Measurements from ENCODE around the gene HS3ST4. TPM values are rescaled to one million over a fixed set of nuclear protein-coding genes. Genes with fewer than 3 reads are reported as not detected.

HS3ST4 gene
- not detected for polyA plus RNA-seq (2013, experiment 1 of 2; ENCODE audit: insufficient read length)
- polyA plus RNA-seq (2013, experiment 2 of 2; ENCODE audit: insufficient read length): not detected

DNA sequence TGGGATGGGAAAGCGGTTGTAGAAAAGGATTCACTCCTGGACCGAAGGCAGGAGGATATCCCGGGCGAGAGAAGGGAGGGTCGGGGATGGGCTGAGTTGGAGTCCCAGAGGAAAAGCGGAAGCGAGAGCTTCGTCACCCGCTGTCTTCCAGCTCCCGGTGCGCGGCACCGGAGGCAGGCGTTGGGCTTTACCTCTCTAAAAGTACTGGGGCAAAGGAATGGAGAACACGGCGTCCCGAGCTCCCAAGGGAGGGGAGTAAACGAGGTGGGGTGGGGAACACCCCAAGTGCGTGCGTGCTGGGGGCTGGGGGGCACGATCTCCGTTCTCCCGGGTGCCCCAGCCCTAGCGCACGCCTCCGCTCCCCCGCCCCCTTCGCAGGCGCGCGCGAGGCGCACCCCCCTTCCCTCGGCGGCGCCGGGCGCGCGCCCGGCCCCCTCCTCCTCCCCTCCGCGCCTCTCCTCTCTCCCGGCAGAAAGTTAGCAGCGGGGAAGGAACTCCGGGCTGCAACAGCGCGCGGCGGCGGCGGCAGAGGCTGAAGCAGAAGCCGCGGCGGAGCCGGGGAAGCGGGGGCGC is at the start of gene HS3ST4:
Gene HS3ST4 (plus strand): TSS at position 441 of the 573 bp plus-strand sequence.
- no peak for DNase-seq

DNA sequence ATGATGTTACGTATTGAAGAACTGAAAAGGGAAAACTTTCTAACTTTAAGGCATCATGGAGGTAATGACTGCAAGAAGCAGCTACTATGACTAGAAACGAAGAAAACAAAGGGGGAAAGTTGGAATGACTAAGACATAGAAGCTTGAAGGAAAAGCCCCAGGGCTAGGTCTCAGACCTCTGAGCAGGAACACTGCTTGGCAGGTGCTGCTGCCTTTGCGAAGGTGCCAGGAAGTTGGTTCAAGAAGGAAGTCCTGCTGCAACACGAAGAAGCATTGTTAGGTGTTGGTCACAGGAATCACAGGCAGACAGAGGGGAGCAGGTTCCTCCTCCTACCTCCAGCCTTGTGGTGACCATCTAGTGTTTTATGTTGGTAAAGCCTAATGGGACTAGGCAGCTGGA is 48.1 kb upstream of the HS3ST4 start:
- no peak for DNase-seq

DNA sequence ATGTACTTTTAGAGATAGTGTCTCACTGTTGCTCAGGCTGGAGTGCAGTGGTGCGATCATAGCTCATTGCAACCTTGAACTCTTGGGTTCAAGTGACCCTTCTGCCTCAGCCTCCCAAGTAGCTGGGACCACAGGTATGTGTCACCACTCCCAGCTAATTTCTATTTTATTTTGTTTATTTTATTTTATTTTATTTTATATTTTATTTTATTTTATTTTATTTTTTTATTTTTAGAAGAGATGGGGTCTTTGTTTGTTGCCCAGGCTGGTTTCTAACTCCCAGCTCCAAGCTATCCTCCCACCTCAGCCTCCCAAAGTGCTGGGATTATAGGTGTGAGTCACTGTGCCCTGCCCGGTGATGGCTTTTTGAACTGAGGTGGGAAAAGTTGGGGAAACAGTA is 35.1 kb upstream of the HS3ST4 start:
- no peak for DNase-seq

GRCh38 chr16:25676820-25677219 is 14.9 kb upstream of the HS3ST4 start:
- no peak for DNase-seq

GRCh38 chr16:25679511-25679910 is 12.2 kb upstream of the HS3ST4 start:
- DNase-seq: no peak

GRCh38 chr16:25689137-25689836 is 2.5 kb upstream of the HS3ST4 start:
- DNase-seq: no peak

DNA sequence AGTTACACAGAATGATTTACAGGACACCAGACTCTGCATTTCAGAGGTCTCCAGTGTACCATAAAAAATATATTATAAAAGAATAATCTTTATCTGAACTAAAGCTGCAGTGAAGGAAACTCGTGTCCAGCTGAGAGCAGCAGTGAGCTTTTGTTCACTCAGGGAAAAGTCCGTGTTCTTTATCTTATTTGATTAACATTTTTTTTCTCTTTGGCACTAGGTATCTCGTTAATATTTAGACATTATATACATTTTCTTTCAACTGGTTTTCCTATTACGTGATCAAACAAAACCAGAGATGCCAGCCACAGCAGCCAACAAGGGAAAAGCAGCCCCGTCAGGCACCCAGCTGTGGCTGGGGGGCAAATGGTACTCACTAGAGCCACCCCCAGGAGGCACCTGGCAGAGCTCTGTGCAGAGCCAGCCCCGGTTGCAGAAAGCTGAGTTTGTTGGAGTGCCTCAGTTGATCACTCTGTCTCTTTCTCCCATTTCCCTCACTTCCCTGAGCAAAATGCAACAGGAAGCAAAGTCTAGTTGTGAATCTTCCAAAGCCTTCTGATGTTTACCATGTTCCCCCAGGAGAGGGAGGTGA is 1.1 kb upstream of the HS3ST4 start:
- DNase-seq: no peak

GRCh38 chr16:25692351-25692741 is 587 bp downstream of the HS3ST4 start:
- DNase-seq: no peak

DNA sequence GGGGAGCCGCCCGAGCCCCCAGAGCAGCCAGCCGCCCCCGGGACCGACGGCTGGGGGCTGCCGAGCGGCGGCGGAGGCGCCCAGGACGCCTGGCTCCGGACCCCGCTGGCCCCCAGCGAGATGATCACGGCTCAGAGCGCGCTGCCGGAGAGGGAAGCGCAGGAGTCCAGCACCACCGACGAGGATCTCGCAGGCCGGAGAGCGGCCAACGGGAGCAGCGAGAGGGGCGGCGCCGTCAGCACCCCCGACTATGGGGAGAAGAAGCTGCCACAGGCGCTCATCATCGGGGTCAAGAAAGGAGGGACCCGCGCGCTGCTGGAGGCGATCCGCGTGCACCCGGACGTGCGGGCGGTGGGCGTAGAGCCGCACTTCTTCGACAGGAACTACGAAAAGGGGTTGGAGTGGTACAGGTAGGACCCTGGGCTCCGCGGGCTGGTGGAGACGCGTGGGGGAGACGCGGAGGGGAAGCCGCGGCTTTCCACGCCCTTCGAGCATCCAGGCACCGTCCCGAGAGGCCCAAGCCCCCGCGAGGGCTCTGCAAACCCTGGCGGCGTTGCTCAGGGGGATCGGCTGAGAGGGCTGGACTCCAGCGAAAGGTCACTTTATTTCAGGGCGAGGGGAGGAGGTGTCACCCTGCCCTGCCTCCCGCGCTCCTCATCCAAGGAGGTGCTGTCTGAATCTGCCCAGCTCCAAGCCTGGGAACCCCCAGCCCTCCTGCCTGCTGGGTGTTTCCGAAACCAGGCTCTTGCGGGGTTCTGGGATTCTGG is 1.2 kb downstream of the HS3ST4 start:
- no peak for DNase-seq

DNA sequence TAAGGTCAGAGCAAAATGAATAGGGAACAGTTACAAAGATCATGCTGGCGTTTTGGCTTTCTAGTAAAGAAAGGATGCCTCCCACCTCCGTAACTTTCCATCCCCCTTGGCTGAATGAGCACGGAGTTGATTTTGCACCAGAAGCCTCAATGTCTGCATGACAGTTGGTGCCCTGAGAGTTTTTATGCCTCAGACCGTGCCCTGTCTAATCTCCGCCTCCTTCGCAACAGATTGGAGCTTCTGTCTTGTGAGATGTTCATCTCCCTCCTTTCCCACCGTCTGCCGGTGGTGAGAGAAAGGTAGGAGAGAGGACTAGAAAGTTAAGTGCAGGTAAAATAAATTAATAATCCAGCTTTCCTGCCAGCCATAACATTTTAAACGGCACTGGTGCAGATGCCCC is 1.9 kb downstream of the HS3ST4 start:
- no peak for DNase-seq

DNA sequence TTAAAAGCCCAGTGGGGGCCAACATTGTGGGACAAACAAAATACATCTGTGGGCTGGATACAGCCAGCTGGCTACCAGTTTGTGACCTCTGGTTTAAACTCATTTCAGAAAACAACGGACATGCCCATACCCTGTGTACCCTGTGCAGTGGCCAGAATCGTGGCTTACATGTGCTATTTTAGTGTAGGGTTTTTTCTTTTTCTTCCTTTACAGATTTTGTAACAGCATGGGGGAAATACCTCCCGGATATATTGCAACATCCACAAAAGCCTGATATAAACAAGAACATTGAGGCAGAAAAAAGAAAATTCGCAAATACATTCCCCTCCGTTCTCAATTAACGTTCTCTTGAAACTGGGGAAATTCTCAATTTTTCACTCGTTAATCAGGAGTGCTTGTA is 7.3 kb downstream of the HS3ST4 start:
- DNase-seq: no peak

DNA sequence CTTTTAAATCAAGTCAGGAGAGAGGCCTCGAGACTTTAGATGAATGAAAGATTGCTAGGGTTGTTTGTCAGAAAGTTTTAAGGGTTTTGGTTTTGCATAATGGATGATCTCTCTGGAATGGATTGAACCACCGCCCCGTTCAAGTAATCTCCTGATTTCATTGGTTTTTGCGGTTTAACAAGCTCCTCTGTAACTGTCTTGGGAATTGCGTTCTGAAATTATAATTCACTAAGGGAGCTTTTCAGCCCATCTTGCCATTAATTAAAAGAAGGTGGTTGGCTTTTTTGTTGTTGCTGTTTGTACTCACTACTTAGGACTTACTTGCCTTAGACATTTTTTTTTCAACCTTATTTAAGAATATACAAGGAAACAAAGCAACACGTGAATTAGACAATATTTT is 8.8 kb downstream of the HS3ST4 start:
- no peak for DNase-seq

- DNase-seq: no peak
Measured at GRCh38 chr16:25707553-25707952, 15.8 kb downstream of the HS3ST4 start.

- DNase-seq: no peak
Measured at GRCh38 chr16:25707982-25708583, 16.3 kb downstream of the HS3ST4 start.

GRCh38 chr16:25709213-25709612 is 17.5 kb downstream of the HS3ST4 start:
- no peak for DNase-seq

GRCh38 chr16:25713785-25714570 is 22.2 kb downstream of the HS3ST4 start:
- no peak for DNase-seq

DNA sequence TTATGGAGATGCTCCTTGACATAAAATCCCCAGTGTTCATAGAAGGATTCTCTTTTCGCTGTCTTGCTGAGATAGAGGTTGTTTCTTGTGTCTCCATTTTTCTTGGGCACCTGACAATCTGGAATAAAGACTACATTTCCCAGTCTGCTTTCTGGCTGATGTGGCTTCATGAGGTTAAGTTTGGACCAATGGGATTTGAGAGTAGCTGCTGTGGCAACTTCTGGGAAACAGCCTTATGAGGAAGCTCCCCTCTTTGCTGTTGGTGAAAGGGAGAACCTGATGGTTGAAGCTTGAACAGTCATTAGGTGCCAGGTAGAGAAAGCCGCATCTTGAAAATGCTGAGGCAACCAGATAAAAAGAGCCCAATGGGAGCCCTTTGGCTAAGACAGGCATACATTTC is 24.4 kb downstream of the HS3ST4 start:
- no peak for DNase-seq

- no peak for DNase-seq
Measured at GRCh38 chr16:25721439-25721838, 29.7 kb downstream of the HS3ST4 start.

- DNase-seq: no peak
Measured at GRCh38 chr16:25726430-25727098, 34.8 kb downstream of the HS3ST4 start.

GRCh38 chr16:25729188-25729915 is 37.6 kb downstream of the HS3ST4 start:
- DNase-seq: no peak

DNA sequence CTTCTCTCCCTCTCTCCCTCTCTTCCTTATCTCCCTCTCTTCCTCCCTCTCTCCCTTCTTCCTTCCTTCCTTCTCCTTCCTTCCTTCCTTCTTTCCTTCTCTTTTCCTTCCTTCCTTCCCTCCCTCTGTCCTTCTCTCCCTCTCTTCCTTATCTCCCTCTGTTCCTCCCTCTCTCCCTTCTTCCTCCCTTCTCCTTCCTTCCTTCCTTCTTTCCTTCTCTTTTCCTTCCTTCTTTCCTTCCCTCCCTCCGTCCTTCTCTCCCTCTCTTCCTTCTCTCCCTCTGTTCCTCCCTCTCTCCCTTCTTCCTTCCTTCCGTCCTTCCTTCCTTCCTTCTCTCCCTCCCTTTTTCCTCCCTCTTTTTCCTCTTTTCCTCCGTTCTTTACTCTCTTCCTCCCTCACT is 38.6 kb downstream of the HS3ST4 start:
- no peak for DNase-seq
